A673 (cell line): ENCODE results near the gene POLA2. TPM values are rescaled to one million over a fixed set of nuclear protein-coding genes. Genes with fewer than 3 reads are reported as not detected.

Experiments used
- BruUV-seq: library from RNA; stranded (reverse); fragments of 400-500 nt; replicated peaks from 2 replicates; lab custom pipeline; 2021; lab: Mats Ljungman, UMichigan
- CTCF ChIA-PET: fragments of 300-600 bp; sonication (Branson Sonifier 250); formaldehyde crosslinking; loops from one replicate; lab custom pipeline; 2022; ENCODE audit warnings: antibody characterized with exemption; lab: Charles Lee
- POLR2A ChIA-PET: fragments of 300-600 bp; sonication (Branson Sonifier 250); formaldehyde crosslinking; loops from one replicate; lab custom pipeline; 2022; ENCODE audit warnings: antibody characterized with exemption; ENCODE audit not compliant: low non-redundant PET; lab: Charles Lee
- DNase-seq: peaks from one replicate; pipeline ENCODE4 v3.0.0-alpha.2; 2015; ENCODE audit warnings: low spot score
- H3K27ac ChIP-seq: fragments of 200-600 bp; sonication (generic); 2 replicates; pipeline ENCODE4 v1.5.1; 2016; ENCODE audit warnings: mixed run types, low read depth, mild to moderate bottlenecking, mixed read lengths, antibody characterized with exemption, low read length; ENCODE audit not compliant: poor library complexity, severe bottlenecking
- H3K27me3 ChIP-seq: fragments of 200-600 bp; sonication (generic); replicated peaks from 2 replicates; pipeline ENCODE4 v1.6.1; 2017; ENCODE audit warnings: mixed run types, low read depth, mild to moderate bottlenecking, mixed read lengths, antibody characterized with exemption, low read length; ENCODE audit not compliant: insufficient read depth, poor library complexity
- H3K36me3 ChIP-seq: fragments of 200-600 bp; sonication (generic); 2 replicates; pipeline ENCODE4 v1.6.1; 2016; ENCODE audit warnings: mixed run types, mild to moderate bottlenecking, mixed read lengths, antibody characterized with exemption, low read length; ENCODE audit not compliant: insufficient read depth, poor library complexity, severe bottlenecking
- H3K4me1 ChIP-seq: fragments of 200-600 bp; sonication (generic); 2 replicates; pipeline ENCODE4 v1.6.1; 2017; ENCODE audit warnings: mixed run types, mild to moderate bottlenecking, mixed read lengths, antibody characterized with exemption, low read length; ENCODE audit not compliant: insufficient read depth, poor library complexity, severe bottlenecking
- H3K4me3 ChIP-seq: fragments of 200-600 bp; sonication (generic); 2 replicates; pipeline ENCODE4 v1.5.1; 2016; ENCODE audit warnings: low read depth, mixed run types, mild to moderate bottlenecking, mixed read lengths, low read length; ENCODE audit not compliant: poor library complexity, severe bottlenecking
- H3K9me3 ChIP-seq: fragments of 200-600 bp; sonication (generic); 2 replicates; pipeline ENCODE4 v1.6.1; 2016; ENCODE audit warnings: mixed run types, low read depth, mild to moderate bottlenecking, mixed read lengths, antibody characterized with exemption, low read length; ENCODE audit not compliant: poor library complexity, severe bottlenecking
- EZH2 ChIP-seq: fragments of 200-600 bp; sonication (generic); IDR thresholded peaks from 2 replicates; pipeline ENCODE4 v1.6.1; 2017; ENCODE audit warnings: borderline replicate concordance, low read depth, mild to moderate bottlenecking, mixed read lengths, antibody characterized with exemption, low read length; ENCODE audit not compliant: poor library complexity, severe bottlenecking
- intact Hi-C: fragments of 100-400 bp; cut with micrococcal nuclease; formaldehyde crosslinking; loops from one replicate; pipeline ENCODE4 v1.10.0; 2022; ENCODE audit not compliant: unreplicated experiment
- total RNA-seq: library from RNA; stranded (reverse); gene quantifications from 2 replicates; pipeline ENCODE4 v1.2.3, GENCODE V29; 2021
- TF ChIP-seq, protein P1 (sequence below): fragments of 300-800, 200-600 bp; sonication (generic); conservative IDR thresholded peaks from 2 replicates; pipeline ENCODE4 v1.5.1; 2017; ENCODE audit warnings: low read depth, mild to moderate bottlenecking, antibody characterized with exemption, low read length, moderate library complexity, mixed read lengths

Gene POLA2
- total RNA-seq, 1 experiment from 2014 or later, result 92.4 TPM

DNA sequence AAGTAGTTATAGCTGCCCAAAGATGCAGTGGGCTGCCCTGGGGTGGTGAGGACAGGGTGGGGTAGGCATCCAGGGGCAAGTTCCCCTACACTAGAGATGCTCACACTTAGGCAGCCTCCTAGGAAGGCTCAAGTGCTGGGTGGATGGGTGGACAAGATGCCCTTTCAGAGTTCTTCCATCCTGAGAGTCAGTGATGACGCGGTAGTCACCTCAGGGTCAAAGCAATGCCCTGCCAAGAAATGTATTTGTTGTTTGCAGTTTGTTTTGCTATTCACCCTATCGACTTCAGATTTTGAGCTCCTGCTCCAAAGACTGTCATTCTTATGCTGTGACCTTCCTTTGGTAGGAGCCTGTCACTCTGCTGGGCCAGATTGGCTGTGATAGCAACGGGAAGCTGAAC lies 18.9 kb downstream of the POLA2 start:
- Histone ChIP-seq H3K36me3 (peaks cover 90% of the 10 kb centered on the region), H3K4me1 (peaks cover 25% of the 10 kb centered on the region), H3K27ac (no peak overlapping the region), H3K4me3 (no peak overlapping the region), H3K9me3 (no peaks in the 10 kb centered on the region), H3K27me3 (no peaks in the 10 kb centered on the region)
- DNase-seq, result no peak
- TF ChIP-seq, protein P1, sequence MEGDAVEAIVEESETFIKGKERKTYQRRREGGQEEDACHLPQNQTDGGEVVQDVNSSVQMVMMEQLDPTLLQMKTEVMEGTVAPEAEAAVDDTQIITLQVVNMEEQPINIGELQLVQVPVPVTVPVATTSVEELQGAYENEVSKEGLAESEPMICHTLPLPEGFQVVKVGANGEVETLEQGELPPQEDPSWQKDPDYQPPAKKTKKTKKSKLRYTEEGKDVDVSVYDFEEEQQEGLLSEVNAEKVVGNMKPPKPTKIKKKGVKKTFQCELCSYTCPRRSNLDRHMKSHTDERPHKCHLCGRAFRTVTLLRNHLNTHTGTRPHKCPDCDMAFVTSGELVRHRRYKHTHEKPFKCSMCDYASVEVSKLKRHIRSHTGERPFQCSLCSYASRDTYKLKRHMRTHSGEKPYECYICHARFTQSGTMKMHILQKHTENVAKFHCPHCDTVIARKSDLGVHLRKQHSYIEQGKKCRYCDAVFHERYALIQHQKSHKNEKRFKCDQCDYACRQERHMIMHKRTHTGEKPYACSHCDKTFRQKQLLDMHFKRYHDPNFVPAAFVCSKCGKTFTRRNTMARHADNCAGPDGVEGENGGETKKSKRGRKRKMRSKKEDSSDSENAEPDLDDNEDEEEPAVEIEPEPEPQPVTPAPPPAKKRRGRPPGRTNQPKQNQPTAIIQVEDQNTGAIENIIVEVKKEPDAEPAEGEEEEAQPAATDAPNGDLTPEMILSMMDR, result no peak
- TF ChIP-seq EZH2, result no peak
- POLR2A ChIA-PET, result no interaction called here
- intact Hi-C loops, result no loop called here
- CTCF ChIA-PET, result no interaction called here
- no TSS peak for BruUV-seq

DNA sequence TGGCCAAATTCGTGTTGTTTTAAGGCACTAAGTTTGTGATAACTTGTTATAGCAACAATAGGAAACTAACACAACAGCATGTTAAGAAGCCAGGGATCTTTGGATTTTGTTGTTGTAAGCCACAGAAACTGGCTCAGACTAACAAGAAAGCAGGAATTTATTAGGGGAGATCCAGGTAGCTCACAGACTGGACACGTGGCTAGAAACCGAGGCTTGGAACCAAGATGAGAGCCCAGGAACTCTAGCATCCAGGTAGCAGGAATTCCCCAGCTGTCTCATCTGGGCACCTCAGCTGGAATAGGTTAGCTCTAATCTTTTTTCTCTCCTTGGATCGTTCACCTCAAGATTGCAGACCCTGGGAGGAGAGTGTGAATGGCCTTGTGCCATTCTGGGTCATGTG lies 24.9 kb downstream of the POLA2 start:
- no peaks in the 10 kb centered on the region for H3K27me3 ChIP-seq
- no peak overlapping the region for H3K27ac ChIP-seq
- CTCF ChIA-PET, result interaction anchor here (0.6 to 1.3 kb wide), 2 partner anchors 43 to 45 kb away, joined by 3 read pairs; no protein-coding TSS in a partner anchor
- TF ChIP-seq EZH2, result no peak
- TF ChIP-seq, protein P1, result no peak
- H3K4me1 ChIP-seq, result peaks cover 26% of the 10 kb centered on the region
- intact Hi-C loops, result no loop called here
- POLR2A ChIA-PET, result no interaction called here
- no peak overlapping the region for H3K4me3 ChIP-seq
- no TSS peak for BruUV-seq
- peaks cover 84% of the 10 kb centered on the region for H3K36me3 ChIP-seq
- DNase-seq, result no peak
- no peaks in the 10 kb centered on the region for H3K9me3 ChIP-seq

DNA sequence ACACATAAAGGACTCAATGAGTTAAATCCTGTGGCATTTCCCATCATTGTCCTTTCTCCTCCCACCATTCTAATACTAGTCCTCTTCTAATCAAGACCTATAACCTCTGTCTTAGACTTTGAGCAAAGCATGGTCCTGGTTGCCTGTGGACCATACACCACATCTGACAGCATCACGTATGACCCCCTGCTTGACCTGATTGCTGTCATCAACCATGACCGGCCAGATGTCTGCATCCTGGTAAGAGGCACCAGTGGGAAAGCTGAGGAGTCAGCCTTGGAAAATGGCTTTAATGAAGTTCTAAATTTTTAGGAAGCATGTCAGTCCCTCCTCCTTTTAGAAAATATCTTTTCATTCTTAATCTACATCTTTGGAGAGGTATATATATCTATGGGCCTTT lies 25.8 kb downstream of the POLA2 start:
- H3K36me3 ChIP-seq, result peaks cover 80% of the 10 kb centered on the region
- no peaks in the 10 kb centered on the region for H3K9me3 ChIP-seq
- intact Hi-C loops, result no loop called here
- H3K4me1 ChIP-seq, result peaks cover 35% of the 10 kb centered on the region
- no peak overlapping the region for H3K4me3 ChIP-seq
- no peaks in the 10 kb centered on the region for H3K27me3 ChIP-seq
- DNase-seq, result no peak
- CTCF ChIA-PET, result no interaction called here
- POLR2A ChIA-PET, result no interaction called here
- H3K27ac ChIP-seq, result no peak overlapping the region
- no peak for TF ChIP-seq EZH2
- TF ChIP-seq, protein P1, result no peak
- BruUV-seq, result no TSS peak
